ENCODE measurements around the gene PHPT1. TPM values are rescaled to one million over a fixed set of nuclear protein-coding genes. Genes with fewer than 3 reads are reported as not detected.

PHPT1 gene
- total and polyA plus RNA-seq, 2 of the 13 experiments (the other 11 are each of a cell fraction or from before 2014, with no cell fraction given), result 189 to 192 TPM

DNA sequence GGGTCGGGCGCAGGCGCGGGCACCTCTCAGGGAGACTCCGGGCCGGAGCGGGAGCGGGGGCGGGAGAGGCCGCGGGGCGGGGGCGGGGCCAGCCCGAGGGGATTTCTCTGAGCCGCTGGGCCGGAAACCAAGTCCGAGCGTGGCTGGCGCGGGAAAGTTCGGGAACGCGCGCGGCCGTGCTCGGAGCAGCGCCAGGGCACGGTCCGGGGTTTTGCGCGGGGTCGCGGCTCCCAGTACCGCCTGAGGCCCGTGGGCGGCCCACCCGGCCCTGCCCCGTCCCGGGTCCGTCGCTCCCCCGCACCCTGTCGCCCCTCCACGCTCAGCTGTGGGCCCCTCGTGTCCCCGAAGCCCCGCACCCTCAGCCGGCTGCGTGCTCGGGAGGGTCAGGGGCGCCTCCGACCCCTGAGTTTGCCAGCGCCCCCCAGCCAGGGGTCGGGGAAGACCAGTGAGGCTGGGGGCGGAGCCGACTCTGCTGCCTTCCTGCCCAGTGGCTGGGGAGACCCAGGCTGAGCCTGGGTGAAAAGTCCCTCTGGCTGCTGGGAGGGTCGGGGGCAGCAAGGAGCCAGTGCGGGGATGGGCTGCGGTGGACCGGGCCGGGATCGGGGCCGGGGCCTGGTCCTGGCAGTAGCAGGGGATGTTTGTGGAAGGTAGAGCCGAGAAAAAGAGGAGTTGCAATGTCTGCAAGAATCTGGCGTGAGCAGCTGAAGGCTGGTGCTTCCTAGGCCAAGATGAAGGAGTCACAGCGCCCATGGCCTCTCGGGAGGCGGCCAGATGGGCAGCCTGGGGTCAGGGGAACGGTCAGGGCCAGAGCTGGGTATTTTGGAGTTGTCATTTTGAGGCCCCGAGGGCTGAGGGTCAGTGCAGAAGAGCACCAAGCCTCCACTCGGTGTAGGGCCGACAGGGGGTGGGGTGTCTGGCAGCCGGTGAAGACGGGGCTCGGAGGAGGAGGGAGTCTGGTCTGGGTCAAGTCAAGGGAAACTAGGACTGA lies 37.7 kb downstream of the PHPT1 start (continued):
- TF ChIP-seq MEF2D (CRISPR knock-in tag; IDR thresholded peaks at IDR 0.05) (0 out of 2 replicates have a peak, but pooled peaks have one; percentile 44), KLF12 (CRISPR knock-in tag; IDR thresholded peaks at IDR 0.05; ENCODE audit: borderline replicate concordance) (no peak), ZNF589 (CRISPR knock-in tag; conservative IDR thresholded peaks at IDR 0.05) (0 out of 2 replicates have a peak, but pooled peaks have one; percentile 34), ZSCAN30 (CRISPR knock-in tag; IDR thresholded peaks at IDR 0.05) (no peak), ZBTB42 (CRISPR knock-in tag; IDR thresholded peaks at IDR 0.05) (no peak), DPF2 (CRISPR knock-in tag; IDR thresholded peaks at IDR 0.05; ENCODE audit: borderline replicate concordance, low read depth) (no peak), ZNF354B (CRISPR knock-in tag; IDR thresholded peaks at IDR 0.05) (no peak), ZNF749 (CRISPR knock-in tag; IDR thresholded peaks at IDR 0.05; ENCODE audit: borderline replicate concordance) (no peak), SOX5 (CRISPR knock-in tag; IDR thresholded peaks at IDR 0.05; ENCODE audit: borderline replicate concordance) (no peak), ZSCAN29 (CRISPR knock-in tag; conservative IDR thresholded peaks at IDR 0.05) (0 out of 2 replicates have a peak, but pooled peaks have one; percentile 25), JDP2 (CRISPR knock-in tag; IDR thresholded peaks at IDR 0.05; ENCODE audit: borderline replicate concordance) (no peak), ZNF317 (CRISPR knock-in tag; IDR thresholded peaks at IDR 0.05) (no peak), JUN (CRISPR knock-in tag; IDR thresholded peaks at IDR 0.05) (no peak), SSRP1 (CRISPR knock-in tag; IDR thresholded peaks at IDR 0.05) (no peak), ZNF235 (CRISPR knock-in tag; IDR thresholded peaks at IDR 0.05; ENCODE audit: borderline replicate concordance) (peak; percentile 49; the same call in 1 of the 2 replicates), ZNF501 (CRISPR knock-in tag; IDR thresholded peaks at IDR 0.05) (peak; percentile 63; the same call in 1 of the 2 replicates), TCF7 (IDR thresholded peaks at IDR 0.05; ENCODE audit: low read depth) (no peak), KLF9 (CRISPR knock-in tag; IDR thresholded peaks at IDR 0.05; ENCODE audit: low read depth) (no peak), RFX1 (IDR thresholded peaks at IDR 0.05) (no peak), ZNF569 (CRISPR knock-in tag; IDR thresholded peaks at IDR 0.05; ENCODE audit: borderline replicate concordance) (no peak), ZNF224 (CRISPR knock-in tag; IDR thresholded peaks at IDR 0.05) (0 out of 2 replicates have a peak, but pooled peaks have one; percentile 67), CC2D1A (CRISPR knock-in tag; IDR thresholded peaks at IDR 0.05) (no peak), ZNF335 (CRISPR knock-in tag; IDR thresholded peaks at IDR 0.05) (no peak), CHCHD3 (CRISPR knock-in tag; IDR thresholded peaks at IDR 0.05) (no peak), SIN3A (IDR thresholded peaks at IDR 0.05; ENCODE audit: borderline replicate concordance, low read depth, low read length) (peak; percentile 43; the same call in 1 of the 2 replicates), SRY (CRISPR knock-in tag; IDR thresholded peaks at IDR 0.05) (no peak; the same call in none of the 2 replicates), ZSCAN22 (CRISPR knock-in tag; IDR thresholded peaks at IDR 0.05) (no peak), SP5 (CRISPR knock-in tag; IDR thresholded peaks at IDR 0.05; ENCODE audit: borderline replicate concordance, low read depth) (peak; percentile 51), ZNF607 (CRISPR knock-in tag; IDR thresholded peaks at IDR 0.05; ENCODE audit: borderline replicate concordance) (0 out of 2 replicates have a peak, but pooled peaks have one; percentile 21), SP4 (CRISPR knock-in tag; IDR thresholded peaks at IDR 0.05) (no peak)
- TF ChIP-seq, protein P1, sequence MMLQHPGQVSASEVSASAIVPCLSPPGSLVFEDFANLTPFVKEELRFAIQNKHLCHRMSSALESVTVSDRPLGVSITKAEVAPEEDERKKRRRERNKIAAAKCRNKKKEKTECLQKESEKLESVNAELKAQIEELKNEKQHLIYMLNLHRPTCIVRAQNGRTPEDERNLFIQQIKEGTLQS (CRISPR knock-in tag; IDR thresholded peaks at IDR 0.05), result 0 out of 2 replicates have a peak, but pooled peaks have one; percentile 10
- TF ChIP-seq, protein P2, sequence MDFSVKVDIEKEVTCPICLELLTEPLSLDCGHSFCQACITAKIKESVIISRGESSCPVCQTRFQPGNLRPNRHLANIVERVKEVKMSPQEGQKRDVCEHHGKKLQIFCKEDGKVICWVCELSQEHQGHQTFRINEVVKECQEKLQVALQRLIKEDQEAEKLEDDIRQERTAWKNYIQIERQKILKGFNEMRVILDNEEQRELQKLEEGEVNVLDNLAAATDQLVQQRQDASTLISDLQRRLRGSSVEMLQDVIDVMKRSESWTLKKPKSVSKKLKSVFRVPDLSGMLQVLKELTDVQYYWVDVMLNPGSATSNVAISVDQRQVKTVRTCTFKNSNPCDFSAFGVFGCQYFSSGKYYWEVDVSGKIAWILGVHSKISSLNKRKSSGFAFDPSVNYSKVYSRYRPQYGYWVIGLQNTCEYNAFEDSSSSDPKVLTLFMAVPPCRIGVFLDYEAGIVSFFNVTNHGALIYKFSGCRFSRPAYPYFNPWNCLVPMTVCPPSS (IDR thresholded peaks at IDR 0.05), result no peak

All from HepG2 (cell line).